Measurements from ENCODE around the gene DDB1. TPM values are rescaled to one million over a fixed set of nuclear protein-coding genes. Genes with fewer than 3 reads are reported as not detected.

DDB1 gene
- total RNA-seq, 2 donors from 2014 or later = 179 to 253 TPM

DNA sequence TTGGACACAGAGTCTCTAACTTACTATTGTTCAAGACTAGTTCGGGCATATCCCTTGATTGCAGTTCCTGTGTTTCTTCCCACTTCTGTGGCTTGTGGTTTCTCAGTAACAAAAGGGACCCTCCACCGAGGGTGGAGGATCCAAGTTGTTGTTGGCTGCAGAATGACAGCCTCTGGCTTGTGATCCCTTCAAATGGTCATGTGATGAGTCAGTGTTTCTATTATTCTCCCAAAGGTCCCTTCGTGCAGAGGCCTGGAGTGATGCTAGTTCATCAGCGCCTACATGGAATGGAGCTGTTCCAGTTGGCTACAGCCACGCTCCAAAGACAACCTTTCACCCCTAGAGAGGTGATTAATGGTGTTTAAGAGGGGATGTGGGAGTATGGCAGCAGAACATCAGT lies 35.2 kb downstream of the DDB1 start:
- H3K4me1 ChIP-seq (replicated peaks) = peaks cover 5% of the 10 kb centered on the region
- H3K4me3 ChIP-seq = no peak overlapping the region
- no peaks in the 10 kb centered on the region for H3K9me3 ChIP-seq
- H3K36me3 ChIP-seq = peaks cover 9 to 18% of the 10 kb centered on the region in 2 donors
- peak; percentile 67 for DNase-seq (ENCODE audit: low spot score)
- peak overlapping the region in 1 of 2 donors; percentile 6 for H3K27ac ChIP-seq
- intact Hi-C loops (cut with DNase I) = no loop called here
- 11% methylated on average over 5 of the region's 5 CpGs for WGBS
- TF ChIP-seq POLR2AphosphoS5 (IDR thresholded peaks at IDR 0.05) = peak; percentile 78
- no peak for TF ChIP-seq POLR2A (IDR thresholded peaks at IDR 0.05)
- TF ChIP-seq, protein P1, sequence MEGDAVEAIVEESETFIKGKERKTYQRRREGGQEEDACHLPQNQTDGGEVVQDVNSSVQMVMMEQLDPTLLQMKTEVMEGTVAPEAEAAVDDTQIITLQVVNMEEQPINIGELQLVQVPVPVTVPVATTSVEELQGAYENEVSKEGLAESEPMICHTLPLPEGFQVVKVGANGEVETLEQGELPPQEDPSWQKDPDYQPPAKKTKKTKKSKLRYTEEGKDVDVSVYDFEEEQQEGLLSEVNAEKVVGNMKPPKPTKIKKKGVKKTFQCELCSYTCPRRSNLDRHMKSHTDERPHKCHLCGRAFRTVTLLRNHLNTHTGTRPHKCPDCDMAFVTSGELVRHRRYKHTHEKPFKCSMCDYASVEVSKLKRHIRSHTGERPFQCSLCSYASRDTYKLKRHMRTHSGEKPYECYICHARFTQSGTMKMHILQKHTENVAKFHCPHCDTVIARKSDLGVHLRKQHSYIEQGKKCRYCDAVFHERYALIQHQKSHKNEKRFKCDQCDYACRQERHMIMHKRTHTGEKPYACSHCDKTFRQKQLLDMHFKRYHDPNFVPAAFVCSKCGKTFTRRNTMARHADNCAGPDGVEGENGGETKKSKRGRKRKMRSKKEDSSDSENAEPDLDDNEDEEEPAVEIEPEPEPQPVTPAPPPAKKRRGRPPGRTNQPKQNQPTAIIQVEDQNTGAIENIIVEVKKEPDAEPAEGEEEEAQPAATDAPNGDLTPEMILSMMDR (IDR thresholded peaks at IDR 0.05) = no peak
- H3K27me3 ChIP-seq (replicated peaks; ENCODE audit: insufficient read depth) = no peaks in the 10 kb centered on the region

DNA sequence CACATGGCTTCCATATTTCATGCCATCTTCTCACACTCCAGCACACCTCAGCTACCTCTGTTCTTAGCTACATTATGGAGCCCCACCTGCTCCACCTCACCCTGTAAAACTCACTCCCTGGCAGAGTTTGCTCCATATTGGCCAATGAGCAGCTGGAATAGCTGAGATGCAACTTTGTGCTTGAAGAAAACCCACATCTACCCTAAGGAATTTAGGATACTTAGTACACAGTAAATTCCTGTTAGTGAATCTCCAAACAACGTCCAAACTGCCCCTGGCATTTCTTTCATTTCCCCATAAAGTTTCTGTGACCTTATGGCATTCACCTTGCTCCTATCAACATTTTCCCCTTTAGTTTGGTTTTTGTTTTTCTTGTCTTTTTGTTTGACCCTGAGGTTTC lies 35.6 kb downstream of the DDB1 start:
- peak overlapping the region in 1 of 2 donors; percentile 6 for H3K27ac ChIP-seq
- TF ChIP-seq POLR2AphosphoS5 (IDR thresholded peaks at IDR 0.05) = no peak
- TF ChIP-seq POLR2A (IDR thresholded peaks at IDR 0.05) = no peak
- TF ChIP-seq, protein P1 (IDR thresholded peaks at IDR 0.05) = no peak
- DNase-seq (ENCODE audit: low spot score) = peak; percentile 21
- no peaks in the 10 kb centered on the region for H3K27me3 ChIP-seq (replicated peaks; ENCODE audit: insufficient read depth)
- no peak overlapping the region for H3K4me3 ChIP-seq
- peaks cover 5% of the 10 kb centered on the region for H3K4me1 ChIP-seq (replicated peaks)
- 23% methylated on average over 1 of the region's 1 CpG for WGBS
- intact Hi-C loops (cut with DNase I) = no loop called here
- H3K9me3 ChIP-seq = no peaks in the 10 kb centered on the region
- peaks cover 5 to 16% of the 10 kb centered on the region in 2 donors for H3K36me3 ChIP-seq

DNA sequence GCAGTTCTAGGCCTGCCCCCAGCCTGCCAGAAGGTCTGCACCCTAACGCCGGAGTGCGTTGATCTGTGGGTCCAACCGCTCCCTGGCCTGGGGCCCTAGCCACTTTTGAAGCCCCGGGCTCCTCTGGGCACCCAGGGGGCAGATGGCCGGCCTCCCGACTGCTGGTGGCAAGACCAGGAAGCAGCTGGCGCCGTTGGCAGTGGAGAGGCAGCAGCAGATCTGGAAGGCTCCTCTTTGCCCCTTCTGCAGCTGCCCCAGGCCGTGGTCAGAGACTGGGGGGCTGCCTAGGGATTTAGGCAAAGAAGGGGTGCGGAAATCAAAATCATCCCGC lies 37.3 kb downstream of the DDB1 start:
- Histone ChIP-seq H3K9me3 (no peaks in the 10 kb centered on the region), H3K27ac (peak overlapping the region in 1 of 2 donors; percentile 57), H3K4me1 (replicated peaks) (peaks cover 5% of the 10 kb centered on the region), H3K36me3 (peaks cover 0 to 5% of the 10 kb centered on the region in 2 donors), H3K27me3 (replicated peaks; ENCODE audit: insufficient read depth) (no peaks in the 10 kb centered on the region), H3K4me3 (peak overlapping the region; percentile 39 to 50)
- intact Hi-C loops (cut with DNase I) = no loop called here
- DNase-seq (ENCODE audit: low spot score) = no peak
- TF ChIP-seq, protein P1 (IDR thresholded peaks at IDR 0.05) = no peak
- no peak for TF ChIP-seq POLR2AphosphoS5 (IDR thresholded peaks at IDR 0.05)
- TF ChIP-seq POLR2A (IDR thresholded peaks at IDR 0.05) = no peak
- 59% methylated on average over 12 of the region's 12 CpGs for WGBS

DNA sequence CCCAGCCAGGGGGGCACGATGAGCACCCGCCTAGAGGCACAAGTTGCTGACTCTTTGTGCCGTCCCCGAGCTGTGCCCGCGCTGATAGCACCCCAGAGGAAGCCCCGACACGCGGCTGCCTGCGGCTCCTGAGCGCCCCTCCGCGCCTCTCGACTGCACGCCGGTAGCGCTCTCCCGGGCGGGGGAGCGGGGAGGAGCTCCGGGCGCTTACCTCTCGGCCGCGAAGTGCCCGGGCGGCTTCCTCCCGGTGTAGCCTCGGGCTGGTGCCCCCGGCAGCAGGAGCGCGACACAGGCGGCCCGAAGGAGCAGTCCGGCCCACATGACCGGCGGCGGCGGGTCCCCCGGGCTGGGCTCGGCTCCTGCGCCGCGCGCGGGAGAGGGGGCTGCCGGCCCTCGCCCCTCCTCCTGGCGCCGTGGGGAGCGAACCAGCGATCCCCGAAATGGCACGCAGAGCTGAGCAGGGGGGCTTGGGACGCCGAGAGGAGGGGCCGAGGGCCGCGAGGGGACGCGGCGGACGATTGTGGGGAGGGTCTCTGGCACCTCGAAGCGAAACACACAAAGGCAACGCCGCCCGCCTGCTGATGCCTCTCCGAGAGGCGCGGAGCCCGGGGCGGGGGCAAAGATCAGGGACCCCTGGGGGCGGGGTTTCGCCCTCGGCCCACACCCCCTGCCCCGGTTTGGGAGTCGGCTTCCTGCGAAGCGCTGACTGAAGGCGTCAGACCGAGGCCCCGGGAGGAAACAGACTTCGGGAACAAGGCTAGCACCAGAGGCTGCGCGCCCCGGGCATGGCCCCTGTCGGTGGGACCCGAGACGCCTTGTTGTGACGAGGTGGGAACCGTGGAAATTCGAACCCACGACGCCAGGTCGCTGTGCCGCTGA lies 37.9 kb downstream of the DDB1 start, which contains the start of gene VWCE:
Gene VWCE, minus strand, starts transcription at position 600 of the 879 bp plus-strand sequence. Its CDS starts 279 bp downstream, at position 321.
- Histone ChIP-seq H3K4me3 (peak within 1 kb of the TSS; percentile 39 to 50), H3K9me3 (no peaks in the 10 kb centered on the region), H3K27ac (peak within 1 kb of the TSS; percentile 16 to 57), H3K36me3 (peaks cover 0 to under 1% of the 10 kb centered on the region in 2 donors), H3K4me1 (replicated peaks) (peaks cover 5% of the 10 kb centered on the region), H3K27me3 (replicated peaks; ENCODE audit: insufficient read depth) (no peaks in the 10 kb centered on the region)
- intact Hi-C loops (cut with DNase I) = no loop called here
- TF ChIP-seq, protein P1 (IDR thresholded peaks at IDR 0.05) = no peak
- peak; percentile 10 for TF ChIP-seq POLR2A (IDR thresholded peaks at IDR 0.05)
- no peak for TF ChIP-seq POLR2AphosphoS5 (IDR thresholded peaks at IDR 0.05)
- DNase-seq (ENCODE audit: low spot score) = peak; percentile 26
- WGBS = 1% methylated on average over 45 of the region's 97 CpGs
